AG04450 (cell line): ENCODE data around the gene CYP2W1. TPM values are rescaled to one million over a fixed set of nuclear protein-coding genes. Genes with fewer than 3 reads are reported as not detected.

Source experiments
- CTCF ChIA-PET: fragments of 300-600, 350-600 bp; formaldehyde crosslinking; extraction: SDS; loops from one replicate; lab custom pipeline; 2022; ENCODE audit warnings: antibody characterized with exemption, inconsistent platforms; lab: Charles Lee
- POLR2A ChIA-PET: fragments of 350-600 bp; formaldehyde crosslinking; extraction: SDS; loops from one replicate; lab custom pipeline; 2021; ENCODE audit warnings: antibody characterized with exemption, inconsistent platforms; lab: Yijun Ruan, JAX
- DNase-seq: peaks from one replicate; pipeline ENCODE4 v3.0.0-alpha.2; 2011; ENCODE audit warnings: low read depth, low spot score
- H3K27ac ChIP-seq: one replicate; pipeline ENCODE4 v1.5.1; 2012; ENCODE audit warnings: low read depth, low read length, control low read depth
- H3K27me3 ChIP-seq: one replicate; pipeline ENCODE4 v1.6.0; 2012; ENCODE audit warnings: low read length; ENCODE audit not compliant: control insufficient read depth, insufficient read depth
- H3K4me3 ChIP-seq: 2 replicates; pipeline ENCODE4 v1.5.1; 2011; ENCODE audit warnings: mild to moderate bottlenecking, low read depth, low read length, control low read depth
- H3K9me3 ChIP-seq: 2 replicates; pipeline ENCODE4 v1.5.1; 2012; ENCODE audit warnings: low read length; ENCODE audit not compliant: control insufficient read depth, insufficient read depth
- CTCF ChIP-seq: IDR thresholded peaks from 2 replicates; pipeline ENCODE4 v1.5.1; 2011; ENCODE audit warnings: low read depth, low read length, control low read depth, inconsistent platforms
- polyA plus RNA-seq: library from polyadenylated mRNA; depleted of rRNA; stranded (reverse); fragments of >200 nt; gene quantifications from 2 replicates; pipeline ENCODE4 v1.2.3, GENCODE V29; 2011

Gene CYP2W1
- polyA plus RNA-seq, 1 experiment, result not detected

GRCh38 chr7:936386-937054 lies 46.5 kb upstream of the CYP2W1 start:
- TF ChIP-seq CTCF, result no peak
- no peaks in the 10 kb centered on the region for H3K27me3 ChIP-seq
- no peak overlapping the region for H3K27ac ChIP-seq
- ChIA-PET POLR2A (no interaction called here), CTCF (no interaction called here)
- DNase-seq, result no peak
- no peak overlapping the region for H3K4me3 ChIP-seq
- peaks cover 5% of the 10 kb centered on the region; the same call in 1 of the 2 replicates for H3K9me3 ChIP-seq

DNA sequence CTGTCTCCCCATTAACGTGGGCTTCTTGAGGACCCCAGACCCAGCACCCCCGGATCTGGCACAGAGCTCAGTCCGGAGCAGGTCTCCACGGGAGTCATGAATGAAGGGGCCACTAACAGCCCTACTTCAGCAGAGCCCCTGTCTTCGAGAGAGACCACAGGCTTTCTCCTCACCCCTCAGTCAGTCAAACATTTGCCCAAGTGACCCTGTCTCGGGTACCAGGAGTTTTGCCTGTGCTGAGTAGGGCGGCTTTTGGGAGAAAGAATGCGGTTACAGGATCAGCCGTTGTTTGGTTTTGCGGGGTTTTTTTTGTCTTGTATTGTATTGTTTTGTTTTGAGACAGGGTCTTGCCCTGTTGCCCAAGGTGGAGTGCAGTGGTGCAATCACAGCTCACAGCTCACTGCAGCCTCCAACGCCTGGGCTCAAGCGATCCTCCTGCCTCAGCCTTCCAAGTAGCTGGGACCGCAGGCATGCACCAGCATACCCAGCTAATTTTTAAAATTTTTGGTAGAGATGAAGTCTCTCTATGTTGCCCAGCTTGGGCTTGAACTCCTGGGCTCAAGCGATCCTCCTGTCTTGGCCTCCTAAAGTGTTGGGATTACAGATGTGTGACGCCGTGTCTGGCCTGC lies 45.0 kb upstream of the CYP2W1 start:
- POLR2A ChIA-PET, result no interaction called here

DNA sequence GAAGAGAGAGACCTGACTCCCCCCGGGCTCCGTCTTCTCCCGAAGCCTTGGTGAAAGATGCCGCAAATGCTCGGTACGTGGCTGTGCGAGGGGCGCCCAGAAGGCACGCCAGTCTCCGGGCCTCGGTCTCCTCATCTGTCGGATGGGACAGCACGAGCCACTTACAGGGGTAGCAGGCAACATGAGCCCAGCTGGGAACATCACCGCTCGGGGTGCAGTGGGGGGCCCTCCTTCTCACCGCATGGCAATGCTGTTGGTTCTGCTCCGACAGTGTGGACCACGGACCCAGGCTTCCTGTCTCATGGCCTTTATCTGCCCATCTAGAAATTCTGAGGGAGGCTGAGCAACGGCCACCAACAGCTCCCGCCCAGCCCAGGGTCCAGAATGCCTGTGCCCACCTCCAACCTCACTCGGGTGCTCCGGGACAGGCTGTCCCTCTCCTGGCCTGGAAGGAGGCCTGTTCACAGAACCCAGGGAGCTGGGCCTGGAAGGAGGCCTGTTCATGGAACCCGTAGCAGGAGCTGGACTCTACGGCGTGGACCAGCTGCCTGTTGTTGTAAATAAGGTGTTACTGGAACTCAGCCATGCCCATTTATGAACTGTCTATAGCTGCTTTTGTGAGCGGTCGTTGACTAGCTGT lies 44.3 kb upstream of the CYP2W1 start:
- CTCF ChIA-PET, result no interaction called here
- Histone ChIP-seq H3K9me3 (peaks cover 5% of the 10 kb centered on the region; the same call in 1 of the 2 replicates), H3K27ac (no peak overlapping the region), H3K4me3 (no peak overlapping the region), H3K27me3 (no peaks in the 10 kb centered on the region)
- POLR2A ChIA-PET, result no interaction called here
- TF ChIP-seq CTCF, result no peak
- DNase-seq, result no peak

More for the DNA sequence above, 45.0 kb upstream of the CYP2W1 start:
- no peak for TF ChIP-seq CTCF
- CTCF ChIA-PET, result no interaction called here
- Histone ChIP-seq H3K27me3 (no peaks in the 10 kb centered on the region), H3K4me3 (no peak overlapping the region), H3K9me3 (peaks cover 5% of the 10 kb centered on the region; the same call in 1 of the 2 replicates), H3K27ac (no peak overlapping the region)
- no peak for DNase-seq

DNA sequence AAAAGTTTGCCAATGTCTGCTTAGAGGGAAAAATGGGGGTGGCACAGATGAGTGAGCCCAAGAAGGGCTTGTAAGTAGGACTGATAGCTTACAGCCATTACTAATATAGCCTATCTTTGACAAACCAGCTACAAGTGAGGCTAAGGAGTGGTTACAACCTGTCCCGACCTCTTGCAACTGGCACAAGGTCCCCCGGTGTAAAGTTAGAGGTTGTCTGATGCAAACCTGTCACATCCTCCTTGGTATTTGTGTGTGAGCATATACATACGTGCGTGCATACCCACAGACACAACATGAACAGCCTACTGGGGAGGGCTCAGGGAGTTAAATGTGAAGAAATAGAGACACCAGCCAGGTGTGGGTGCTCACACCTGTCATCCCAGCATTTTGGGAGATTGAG lies 43.1 kb upstream of the CYP2W1 start:
- Histone ChIP-seq H3K9me3 (peaks cover 5% of the 10 kb centered on the region; the same call in 1 of the 2 replicates), H3K27ac (no peak overlapping the region), H3K4me3 (no peak overlapping the region), H3K27me3 (no peaks in the 10 kb centered on the region)
- TF ChIP-seq CTCF, result no peak
- CTCF ChIA-PET, result interaction anchor here (0.6 kb wide), 1 partner anchor 116 kb away, joined by 3 read pairs; no protein-coding TSS in a partner anchor
- no peak for DNase-seq
- POLR2A ChIA-PET, result no interaction called here
